Kidney (tissue), 14 donors: ENCODE data around the gene UBE3B. TPM values are rescaled to one million over a fixed set of nuclear protein-coding genes. Genes with fewer than 3 reads are reported as not detected.

Experiments
- DNase-seq, 5 donors: peaks; one replicate each; pipeline ENCODE4 v3.0.0-alpha.2; 2013 to 2020
- FAIRE-seq: peaks from 2 replicates; lab custom pipeline; 2012; peaks lifted over from hg19 to GRCh38; lab: Jason Lieb, UNC
- H3K27ac ChIP-seq, 2 donors: one replicate each; pipeline ENCODE4 v1.7.0; 2013; ENCODE audit warnings: low read depth in 2 of 2, low read length in 2 of 2, inconsistent platforms in 1 of 2
- H3K27me3 ChIP-seq: one replicate; pipeline ENCODE4 v1.7.1; 2013; ENCODE audit warnings: low read length, inconsistent platforms; ENCODE audit not compliant: control insufficient read depth, insufficient read depth
- H3K36me3 ChIP-seq, 3 donors: one replicate each; pipeline versions ENCODE4 v1.7.0 to v1.7.1; 2013; ENCODE audit warnings: low read length in 3 of 3, control low read depth in 1 of 3, inconsistent platforms in 1 of 3; ENCODE audit not compliant: insufficient read depth in 3 of 3, control insufficient read depth in 2 of 3
- H3K4me1 ChIP-seq, 3 donors: one replicate each; pipeline versions ENCODE4 v1.7.0 to v1.7.1; 2013; ENCODE audit warnings: low read length in 3 of 3, inconsistent platforms in 1 of 3, low read depth in 1 of 3; ENCODE audit not compliant: control insufficient read depth in 2 of 3, insufficient read depth in 2 of 3
- H3K4me3 ChIP-seq, 3 donors: one replicate each; pipeline versions ENCODE4 v1.7.0 to v1.8.1; 2013; ENCODE audit warnings: low read length in 3 of 3, control low read depth in 1 of 3, inconsistent platforms in 1 of 3
- H3K9ac ChIP-seq, 3 donors: one replicate each; pipeline versions ENCODE4 v1.7.0 to v1.7.1; 2013; ENCODE audit warnings: low read length in 3 of 3, control low read depth in 1 of 3, inconsistent platforms in 1 of 3
- H3K9me3 ChIP-seq, 3 donors: one replicate each; pipeline versions ENCODE4 v1.7.0 to v1.7.1; 2013; ENCODE audit warnings: low read length in 3 of 3, control low read depth in 1 of 3, inconsistent platforms in 1 of 3; ENCODE audit not compliant: control insufficient read depth in 2 of 3, insufficient read depth in 1 of 3
- CTCF ChIP-seq: IDR thresholded peaks from 3 replicates; pipeline ENCODE4 v1.5.1; 2012; ENCODE audit warnings: mild to moderate bottlenecking, moderate library complexity, borderline replicate concordance; ENCODE audit not compliant: insufficient read depth; ENCODE audit errors: extremely low read depth
- intact Hi-C: fragments of 100-400 bp; cut with DNase I; formaldehyde crosslinking; loops from one replicate; pipeline ENCODE4 v1.11.1; 2022
- polyA plus RNA-seq: library from polyadenylated mRNA; stranded (reverse); fragments of 350-450 nt; fragmentation: Illumina TruSeq; extraction: RNeasy Lipid Tissue Mini Kit (QIAGEN cat#74804); gene quantifications from one replicate; pipeline ENCODE4 v1.2.3, GENCODE V29; 2014; ENCODE audit warnings: low read depth, low replicate concordance; ENCODE audit not compliant: insufficient read depth
- total RNA-seq: library from RNA; stranded (reverse); fragmentation: NEBNext Ultra II Directional; extraction: Animal tissue kit (Norgen Biotek cat#: 25700); gene quantifications from one replicate; pipeline ENCODE4 v1.2.1, GENCODE V29; 2021
- donor health status: control.
- donor health status: control.
- donor health status: control.
- donor health status: control.
- donor health status: control.
- donor health status: DM: yes; HTN: yes; CAD: no.
- donor health status: Normal renal cell carcinoma (clear cell type).

UBE3B gene
- total and polyA plus RNA-seq, 2 donors from 2014 or later, result 13.9 to 44.3 TPM

- DNase-seq (no peak), FAIRE-seq (no peak)
- Histone ChIP-seq H3K9ac (no peak overlapping the region), H3K27me3 (no peaks in the 10 kb centered on the region), H3K4me1 (peaks cover 0 to 5% (median 0%) of the 10 kb centered on the region in 3 donors), H3K9me3 (no peaks in the 10 kb centered on the region), H3K4me3 (no peak overlapping the region), H3K36me3 (no peaks in the 10 kb centered on the region), H3K27ac (no peak overlapping the region)
- TF ChIP-seq CTCF, result no peak
- intact Hi-C loops, result loop anchor here (5.0 kb wide), 1 partner anchor 47 kb away; the partner anchor contains the start of genes KCTD10 and UBE3B
These were observed 47.2 kb upstream of the UBE3B start for GRCh38 chr12:109430244-109430643.

- TF ChIP-seq CTCF, result no peak
- Histone ChIP-seq H3K9ac (no peak overlapping the region), H3K4me1 (peaks cover 0 to 5% (median 0%) of the 10 kb centered on the region in 3 donors), H3K27ac (no peak overlapping the region), H3K9me3 (no peaks in the 10 kb centered on the region), H3K27me3 (no peaks in the 10 kb centered on the region), H3K4me3 (no peak overlapping the region), H3K36me3 (no peaks in the 10 kb centered on the region)
- intact Hi-C loops, result loop anchor here (5.0 kb wide), 1 partner anchor 45 kb away; the partner anchor contains the start of genes KCTD10 and UBE3B
- no peak for DNase-seq
- no peak for FAIRE-seq
These were observed 45.0 kb upstream of the UBE3B start for GRCh38 chr12:109432431-109432830.

GRCh38 chr12:109432842-109433304 lies 44.6 kb upstream of the UBE3B start:
- DNase-seq, result peak; percentile 88 to 90 (median 89)
- Histone ChIP-seq H3K4me3 (no peak overlapping the region), H3K9ac (peak overlapping the region in 1 of 3 donors; percentile 10), H3K9me3 (no peaks in the 10 kb centered on the region), H3K4me1 (peaks cover 0 to 5% (median 0%) of the 10 kb centered on the region in 3 donors), H3K27ac (no peak overlapping the region), H3K36me3 (no peaks in the 10 kb centered on the region), H3K27me3 (no peaks in the 10 kb centered on the region)
- intact Hi-C loops, result loop anchor here (5.0 kb wide), 1 partner anchor 44 kb away; the partner anchor contains the start of genes KCTD10 and UBE3B
- FAIRE-seq, result no peak
- peak; percentile 78 for TF ChIP-seq CTCF
